GM10266 (cell line): Measurements from ENCODE around the gene CACNG7.

Experiments
- DNase-seq: peaks from one replicate; pipeline ENCODE4 v3.0.0; 2012; ENCODE audit errors: extremely low spot score
- CTCF ChIP-seq: IDR thresholded peaks from 2 replicates; pipeline ENCODE4 v1.5.1; 2012; ENCODE audit warnings: mild to moderate bottlenecking, low read depth; ENCODE audit not compliant: control insufficient read depth, insufficient read depth; ENCODE audit errors: missing control alignments

CACNG7 gene

GRCh38 chr19:53907193-53907581 is 1.9 kb upstream of the CACNG7 start:
- DNase-seq, result no peak
- no peak for TF ChIP-seq CTCF

DNA sequence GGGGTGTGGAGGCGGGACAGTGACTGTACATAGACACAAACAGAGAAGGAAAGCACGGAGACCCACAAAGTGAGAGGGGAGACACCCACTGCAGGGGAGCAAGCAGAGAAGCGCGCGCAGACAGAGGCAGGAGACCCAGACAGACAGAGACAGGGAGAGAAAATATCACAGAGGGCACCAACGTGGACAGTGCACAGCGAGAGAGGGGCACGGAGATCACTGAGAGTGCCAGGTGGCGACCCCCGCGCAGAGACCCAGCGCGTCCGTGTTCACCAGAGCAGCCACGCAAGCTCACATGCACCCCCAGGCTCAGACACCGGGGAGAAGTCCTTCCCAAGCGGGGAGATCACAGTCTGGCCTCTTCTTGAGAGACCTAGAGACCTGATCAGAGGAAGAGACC is 1.4 kb upstream of the CACNG7 start:
- DNase-seq, result no peak
- TF ChIP-seq CTCF, result no peak

DNA sequence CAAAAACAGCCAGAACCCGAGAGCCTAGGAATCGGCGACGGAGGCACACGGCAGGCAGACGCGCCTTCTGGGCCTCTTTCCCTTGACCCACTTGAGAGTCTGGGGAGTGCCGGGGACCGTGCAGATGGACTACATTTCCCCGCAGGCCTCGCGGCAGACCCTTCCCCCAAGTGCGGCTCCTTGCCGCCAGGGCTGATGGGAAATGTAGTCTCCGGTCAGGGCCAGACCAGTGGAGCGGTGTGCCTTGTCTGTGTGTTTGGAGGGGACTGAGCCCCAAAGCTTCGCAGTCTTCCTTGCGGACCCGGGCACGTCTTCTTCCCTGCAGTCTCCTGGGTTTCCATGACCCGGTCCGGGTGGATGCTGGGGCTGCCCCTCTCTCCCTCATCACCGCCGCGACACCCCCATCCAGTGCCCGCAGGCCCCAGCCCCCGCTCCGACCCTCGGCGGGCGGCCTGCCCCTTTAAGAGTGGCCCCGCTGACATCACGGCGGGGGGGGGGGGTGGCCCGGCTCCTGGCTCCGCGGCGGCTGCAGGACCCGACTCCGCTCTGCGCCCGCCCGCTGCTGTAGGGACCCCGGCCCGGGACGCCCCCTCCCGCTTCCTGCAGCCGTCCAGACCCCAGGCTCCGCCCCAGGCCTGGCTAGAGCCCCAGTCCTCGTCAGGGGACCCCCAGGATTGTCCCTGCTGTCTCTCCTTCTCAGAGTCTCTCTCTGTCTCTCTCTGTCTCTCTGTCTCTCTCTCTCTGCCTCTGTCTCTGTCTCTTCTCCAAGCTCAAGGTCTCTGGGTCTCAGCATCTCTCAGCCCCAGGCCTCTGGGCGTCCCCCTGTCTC is 758 bp upstream of the CACNG7 start:
- peak; percentile 72 for DNase-seq
- no peak for TF ChIP-seq CTCF

GRCh38 chr19:53909471-53910169 is 542 bp downstream of the CACNG7 start:
- no peak for TF ChIP-seq CTCF
- DNase-seq, result no peak

GRCh38 chr19:53910170-53910518 is 1.1 kb downstream of the CACNG7 start:
- DNase-seq, result no peak

DNA sequence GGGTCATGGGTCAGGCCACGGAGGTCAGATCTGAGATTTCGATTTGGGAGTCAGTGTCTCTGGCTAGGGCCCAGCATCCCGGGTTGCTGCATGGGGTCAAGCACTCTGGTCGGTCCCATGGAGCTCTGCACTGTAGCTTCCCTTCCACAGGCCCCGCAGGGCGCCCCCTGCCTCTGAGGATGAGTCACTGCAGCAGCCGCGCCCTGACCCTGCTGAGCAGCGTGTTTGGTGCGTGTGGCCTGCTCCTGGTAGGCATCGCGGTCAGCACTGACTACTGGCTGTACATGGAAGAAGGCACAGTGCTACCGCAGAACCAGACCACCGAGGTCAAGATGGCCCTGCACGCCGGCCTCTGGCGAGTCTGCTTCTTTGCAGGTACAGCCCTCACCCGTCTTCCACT is 3.6 kb downstream of the CACNG7 start:
- no peak for TF ChIP-seq CTCF
- DNase-seq, result peak; percentile 22

More at GRCh38 chr19:53910170-53910518, 1.1 kb downstream of the CACNG7 start:
- no peak for TF ChIP-seq CTCF

DNA sequence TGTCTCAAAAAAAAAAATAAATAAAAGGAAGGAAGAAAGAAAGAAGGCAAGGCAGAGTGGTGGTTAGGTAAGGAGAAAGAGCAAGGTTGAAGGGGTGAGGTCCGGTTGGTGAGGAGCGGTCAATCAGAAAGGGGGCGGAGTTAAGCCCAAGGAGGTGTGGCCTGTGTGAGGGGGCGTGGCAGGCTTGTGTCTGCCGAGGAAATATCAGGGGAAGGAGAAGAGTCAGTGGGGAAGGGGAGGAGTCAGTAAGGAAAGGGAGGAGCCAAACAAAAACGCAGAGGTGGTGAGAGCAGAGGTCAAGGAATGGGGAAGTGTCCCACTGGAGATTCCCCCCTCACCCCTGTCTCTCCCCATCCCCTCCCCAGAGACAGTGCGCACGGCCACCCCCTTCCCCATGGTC is 5.9 kb downstream of the CACNG7 start:
- no peak for DNase-seq
- no peak for TF ChIP-seq CTCF
